Right lobe of liver (tissue), 6 donors: ENCODE data around the gene RHBDL1. TPM values are rescaled to one million over a fixed set of nuclear protein-coding genes. Genes with fewer than 3 reads are reported as not detected.

Experiments used
- ATAC-seq, 4 donors: fragments of 200-7000 bp; cut with Tn5 transposase; one replicate each; pipeline ENCODE4 v1.9.1; 2020; ENCODE audit warnings: mild to moderate bottlenecking in 4 of 4, moderate library complexity in 4 of 4
- DNase-seq, 3 donors: peaks; one replicate each; pipeline ENCODE4 v3.0.0-alpha.2; 2020
- H3K27ac ChIP-seq, 3 donors: fragments of 200-600 bp; one replicate each; pipeline ENCODE4 v1.8.0; 2022
- H3K27me3 ChIP-seq, 2 donors: fragments of 200-600 bp; one replicate each; pipeline ENCODE4 v1.8.0; 2022
- H3K36me3 ChIP-seq, 4 donors: fragments of 200-600 bp; sonication (generic) in 1 of 4; one replicate each; pipeline versions ENCODE4 v1.5.1 to v1.8.0; 2017 to 2022; ENCODE audit warnings: control low read depth in 1 of 4
- H3K4me1 ChIP-seq, 4 donors: fragments of 200-600 bp; sonication (generic) in 1 of 4; one replicate each; pipeline versions ENCODE4 v1.5.1 to v1.8.0; 2017 to 2022; ENCODE audit warnings: control low read depth in 1 of 4
- H3K4me3 ChIP-seq, 3 donors: fragments of 200-600 bp; one replicate each; pipeline ENCODE4 v1.8.0; 2022
- H3K9me3 ChIP-seq, 4 donors: fragments of 200-600 bp; sonication (generic) in 1 of 4; one replicate each; pipeline versions ENCODE4 v1.5.1 to v1.8.0; 2017 to 2022; ENCODE audit warnings: control low read depth in 1 of 4
- POLR2A ChIP-seq: fragments of 450-650 bp; IDR thresholded peaks from one replicate; pipeline ENCODE4 v1.6.1; 2017; ENCODE audit warnings: antibody characterized with exemption, mild to moderate bottlenecking
- WGBS: methylation state at CpG from one replicate; pipeline ENCODE4 v1.1.6; 2018; ENCODE audit warnings: low coverage, low lambda C conversion rate; ENCODE audit not compliant: insufficient coverage; ENCODE audit errors: missing lambda C conversion rate; 5-methylcytosine and 5-hydroxymethylcytosine counted together
- intact Hi-C, 2 donors: fragments of 100-400 bp; cut with DNase I; formaldehyde crosslinking; loops; one replicate each; pipeline versions ENCODE4 v1.11.2 to v1.14.1; 2022
- total RNA-seq, 6 experiments: library from RNA; depleted of rRNA in 2 of 6; stranded (reverse); fragments of >200 nt in 2 of 6; fragmentation: NEBNext Ultra II Directional in 3 of 6; extraction: Animal tissue kit (Norgen Biotek cat#: 25700) in 3 of 6; gene quantifications; one replicate each; pipeline versions ENCODE4 v1.1.0 to v1.2.4, GENCODE V29; 2016 to 2023
- TF ChIP-seq, protein P1 (sequence below), 4 donors: fragments of 200-600 bp in 3 of 4; fragments of 450-650 bp in 1 of 4; IDR thresholded peaks; one replicate each; pipeline versions ENCODE4 v1.5.1 to v1.8.0; 2016 to 2022; ENCODE audit warnings: antibody characterized with exemption in 4 of 4, mild to moderate bottlenecking in 2 of 4
- donor health status: DM: no; HTN: yes; CAD: no.
- donor health status: DM: no; HTN: no; CAD: no.
- donor health status: DM: no; HTN: no; CAD: no.
- donor health status: DM: no; HTN: yes; CAD: no.
- donor health status: DM: no; HTN: yes; CAD: no.

Gene RHBDL1
- total RNA-seq, 6 experiments from 2014 or later, result 0.37 to 1.1 (median 0.60) TPM

DNA sequence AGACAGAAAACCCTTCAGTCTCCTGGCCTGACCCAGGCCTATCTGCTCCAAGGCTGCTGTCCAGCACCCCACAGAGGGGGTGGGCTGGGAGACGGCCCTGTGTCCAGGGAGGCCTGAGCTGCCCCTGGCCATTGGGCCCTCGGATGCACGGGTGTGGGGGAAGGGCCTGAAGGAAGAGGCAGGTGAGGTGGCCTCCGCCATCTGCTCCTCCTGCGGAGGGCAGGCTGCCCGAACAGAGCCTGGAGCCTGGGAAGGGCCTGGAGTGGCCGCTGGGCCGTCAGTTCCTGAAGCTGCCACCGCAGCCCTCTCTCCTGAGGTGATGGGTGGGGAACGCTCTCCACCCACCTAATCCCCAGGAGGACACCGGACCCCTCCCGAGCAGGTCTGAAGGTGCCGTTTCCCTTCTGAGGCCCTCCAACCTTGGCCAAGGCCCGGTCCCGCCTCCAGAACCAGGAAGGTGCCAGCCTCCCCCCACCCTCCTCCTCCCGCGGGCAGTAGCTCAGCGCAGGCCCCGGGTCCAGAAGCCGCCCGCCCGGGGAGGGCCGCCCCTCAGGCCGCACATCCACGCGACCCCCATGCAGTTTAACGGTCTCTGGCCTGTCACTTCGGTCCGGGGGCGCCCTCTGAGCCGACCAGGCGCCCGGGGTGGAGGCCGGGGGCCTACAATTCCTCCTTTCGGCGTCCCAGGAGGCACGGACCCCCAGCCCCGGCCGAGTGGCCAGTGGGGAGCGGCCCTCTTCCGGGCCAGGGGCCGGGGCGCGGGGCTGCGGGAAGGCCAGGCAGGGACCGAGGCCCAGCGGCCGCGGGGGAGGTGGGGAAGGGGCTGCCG, 29.3 kb downstream of the RHBDL1 start:
- no peak overlapping the region for H3K4me3 ChIP-seq
- intact Hi-C loops, result loop anchor here in 1 of 2 donors (5.0 kb wide), 1 partner anchor 78 kb away; no protein-coding TSS in a partner anchor

DNA sequence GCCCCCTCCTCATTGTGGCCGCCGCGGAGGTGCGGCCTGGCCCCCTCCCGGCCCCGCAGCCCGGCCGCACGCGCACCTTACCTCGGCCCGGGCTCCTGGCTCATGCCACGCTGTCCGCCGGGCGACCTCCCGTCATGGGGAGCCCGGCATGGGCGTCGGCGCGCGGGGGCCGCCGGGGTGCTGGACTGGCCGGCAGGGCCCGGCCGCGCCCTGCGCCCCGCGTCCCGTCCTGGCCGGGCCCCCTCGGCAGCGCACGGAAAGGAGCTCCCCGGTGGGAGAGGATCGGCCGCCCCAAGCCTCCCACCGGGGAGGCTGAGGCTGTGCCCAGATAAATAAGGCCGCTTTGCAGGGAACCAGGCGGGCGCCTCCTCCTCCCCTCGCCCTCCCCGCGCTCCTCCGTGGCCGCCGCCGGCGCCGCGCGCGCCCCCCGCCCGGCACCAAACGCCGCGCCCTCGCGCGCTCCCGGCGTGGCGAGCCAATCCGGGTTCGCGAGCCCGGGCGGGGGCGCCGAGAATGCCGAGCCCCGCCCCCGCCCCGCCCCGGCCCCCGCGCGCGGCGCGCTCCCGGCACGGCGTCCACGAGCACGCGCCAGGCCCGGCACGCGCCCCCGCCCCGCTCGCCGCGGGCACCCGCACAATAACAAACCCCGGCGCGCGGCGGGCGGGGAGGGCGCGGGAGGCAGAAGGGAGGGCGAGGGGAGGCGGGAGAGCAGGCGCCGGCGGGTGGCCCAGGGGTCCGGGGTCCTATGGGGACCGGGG, 30.1 kb downstream of the RHBDL1 start, which contains the start of gene FBXL16:
Gene FBXL16, minus strand, starts transcription at position 371 of the 758 bp plus-strand sequence. CDS start 8,396 bp downstream, outside the sequence.
- H3K9me3 ChIP-seq, result no peaks in the 10 kb centered on the region
- DNase-seq (no peak), ATAC-seq (no peak)
- TF ChIP-seq, protein P1, sequence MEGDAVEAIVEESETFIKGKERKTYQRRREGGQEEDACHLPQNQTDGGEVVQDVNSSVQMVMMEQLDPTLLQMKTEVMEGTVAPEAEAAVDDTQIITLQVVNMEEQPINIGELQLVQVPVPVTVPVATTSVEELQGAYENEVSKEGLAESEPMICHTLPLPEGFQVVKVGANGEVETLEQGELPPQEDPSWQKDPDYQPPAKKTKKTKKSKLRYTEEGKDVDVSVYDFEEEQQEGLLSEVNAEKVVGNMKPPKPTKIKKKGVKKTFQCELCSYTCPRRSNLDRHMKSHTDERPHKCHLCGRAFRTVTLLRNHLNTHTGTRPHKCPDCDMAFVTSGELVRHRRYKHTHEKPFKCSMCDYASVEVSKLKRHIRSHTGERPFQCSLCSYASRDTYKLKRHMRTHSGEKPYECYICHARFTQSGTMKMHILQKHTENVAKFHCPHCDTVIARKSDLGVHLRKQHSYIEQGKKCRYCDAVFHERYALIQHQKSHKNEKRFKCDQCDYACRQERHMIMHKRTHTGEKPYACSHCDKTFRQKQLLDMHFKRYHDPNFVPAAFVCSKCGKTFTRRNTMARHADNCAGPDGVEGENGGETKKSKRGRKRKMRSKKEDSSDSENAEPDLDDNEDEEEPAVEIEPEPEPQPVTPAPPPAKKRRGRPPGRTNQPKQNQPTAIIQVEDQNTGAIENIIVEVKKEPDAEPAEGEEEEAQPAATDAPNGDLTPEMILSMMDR (IDR thresholded peaks at IDR 0.05), result no peak
- no peak for TF ChIP-seq POLR2A
- peaks cover 5 to 8% of the 10 kb centered on the region in 2 donors for H3K27me3 ChIP-seq
- intact Hi-C loops, result loop anchor here in 1 of 2 donors (5.0 kb wide), 1 partner anchor 77 kb away; no protein-coding TSS in a partner anchor
- H3K27ac ChIP-seq, result no peak within 1 kb of the TSS
- no peaks in the 10 kb centered on the region for H3K36me3 ChIP-seq
- H3K4me1 ChIP-seq, result no peaks in the 10 kb centered on the region
- no CpG with 5 or more reads among the region's 115 CpGs for WGBS
- H3K4me3 ChIP-seq, result no peak within 1 kb of the TSS

More for the DNA sequence above, 29.3 kb downstream of the RHBDL1 start:
- 18% methylated on average over 10 of the region's 50 CpGs for WGBS
- H3K9me3 ChIP-seq, result no peaks in the 10 kb centered on the region
- DNase-seq, result no peak
- no peak for ATAC-seq
- H3K27ac ChIP-seq, result no peak overlapping the region
- no peaks in the 10 kb centered on the region for H3K36me3 ChIP-seq
- no peak for TF ChIP-seq POLR2A
- TF ChIP-seq, protein P1 (IDR thresholded peaks at IDR 0.05), result no peak
- peaks cover 8 to 13% of the 10 kb centered on the region in 2 donors for H3K27me3 ChIP-seq
- no peaks in the 10 kb centered on the region for H3K4me1 ChIP-seq

DNA sequence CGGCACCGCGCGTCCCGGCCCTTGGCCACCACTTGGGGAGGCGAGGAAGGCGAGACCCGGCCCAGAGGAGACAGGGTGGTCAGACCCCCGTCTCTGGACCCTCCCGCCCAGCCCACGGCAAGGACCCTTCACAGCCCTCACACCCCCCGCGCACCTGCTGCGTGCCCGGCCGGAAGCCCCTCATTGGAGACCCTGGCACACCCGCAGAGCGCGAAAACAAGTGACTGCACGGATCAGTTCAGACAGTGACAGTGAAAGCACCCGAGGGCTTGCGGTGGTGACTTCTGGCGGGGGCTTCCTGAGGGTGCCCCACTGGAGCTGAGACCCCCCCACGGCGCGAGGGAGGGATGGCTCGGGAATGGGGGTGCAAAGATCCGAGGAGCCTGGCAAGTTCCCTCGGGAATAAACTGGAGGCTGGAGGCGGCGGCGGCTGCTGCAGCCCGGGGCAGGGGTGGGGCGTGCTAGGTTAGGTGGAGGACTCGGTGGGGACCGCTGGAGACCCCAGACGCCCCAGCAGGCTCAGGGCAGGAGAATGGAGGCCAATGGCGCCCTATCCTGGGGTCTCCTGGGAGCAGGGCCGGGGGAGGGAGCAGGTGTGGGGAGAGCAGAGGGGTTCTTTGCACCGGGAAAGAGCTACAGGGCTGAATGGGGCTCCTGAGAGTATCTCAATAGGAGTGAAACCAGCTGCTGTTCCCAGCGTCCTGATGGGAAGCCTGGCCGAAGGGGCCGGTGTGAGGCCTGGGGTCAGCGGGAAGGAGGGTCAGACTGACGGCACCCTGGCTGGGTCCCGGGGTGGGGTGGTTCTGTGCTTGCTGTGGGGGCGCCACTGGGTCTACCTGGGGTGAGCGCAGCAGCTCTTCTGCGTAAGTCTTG, 31.0 kb downstream of the RHBDL1 start:
- ATAC-seq, result no peak
- no peak for DNase-seq
- TF ChIP-seq POLR2A, result no peak
- TF ChIP-seq, protein P1 (IDR thresholded peaks at IDR 0.05), result no peak
- Histone ChIP-seq H3K9me3 (no peaks in the 10 kb centered on the region), H3K4me3 (no peak overlapping the region), H3K27ac (no peak overlapping the region), H3K4me1 (no peaks in the 10 kb centered on the region), H3K36me3 (no peaks in the 10 kb centered on the region), H3K27me3 (peaks cover 0 to 3% of the 10 kb centered on the region in 2 donors)
- intact Hi-C loops, result loop anchor here in 1 of 2 donors (5.0 kb wide), 1 partner anchor 76 kb away; no protein-coding TSS in a partner anchor
- WGBS, result 5% methylated on average over 22 of the region's 49 CpGs

DNA sequence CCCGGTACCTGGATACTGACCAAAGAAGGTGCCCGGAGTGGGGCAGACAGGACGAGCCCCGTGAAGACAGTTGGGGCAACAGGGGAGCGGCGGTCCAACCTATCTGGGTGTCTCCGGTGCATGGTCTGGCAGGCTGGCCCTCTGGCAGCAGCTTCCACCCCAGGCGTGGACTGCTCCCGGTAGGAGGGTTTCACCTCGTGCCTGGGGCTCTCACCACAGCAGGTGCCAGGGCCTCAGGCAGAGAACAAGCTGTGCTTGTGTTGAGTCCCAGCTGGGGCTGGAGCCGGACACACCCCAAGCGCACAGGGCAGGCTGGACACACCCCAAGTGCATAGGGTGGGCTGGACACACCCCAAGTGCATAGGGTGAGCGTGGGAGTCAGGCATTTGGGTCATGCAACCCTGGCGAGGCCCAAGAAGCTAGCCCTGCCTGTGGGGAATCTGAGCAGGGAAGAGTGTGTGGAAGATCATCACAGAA, 31.6 kb downstream of the RHBDL1 start:
- TF ChIP-seq, protein P1 (IDR thresholded peaks at IDR 0.05), result no peak
- no peak for TF ChIP-seq POLR2A
- DNase-seq (no peak), ATAC-seq (no peak)
- 22% methylated on average over 4 of the region's 14 CpGs for WGBS
- Histone ChIP-seq H3K4me3 (no peak overlapping the region), H3K27me3 (no peaks in the 10 kb centered on the region), H3K4me1 (no peaks in the 10 kb centered on the region), H3K9me3 (no peaks in the 10 kb centered on the region), H3K36me3 (no peaks in the 10 kb centered on the region), H3K27ac (no peak overlapping the region)
- intact Hi-C loops, result loop anchor here in 1 of 2 donors (5.0 kb wide), 1 partner anchor 75 kb away; no protein-coding TSS in a partner anchor
